IPS-20b (cell line): ENCODE measurements around the gene MRPL58.
A peak's percentile ranks its signal among the peaks of the same experiment; 100 is the strongest.
"Not testable (repeated sequence)": the region's sequence is repeated elsewhere in the genome, so short reads cannot be mapped to it uniquely, and the experiment has no call there.

ENCODE experiments used
- H3K27ac ChIP-seq: one replicate; pipeline ENCODE4 v1.5.1; 2013; ENCODE audit warnings: low read length
- H3K27me3 ChIP-seq: 2 replicates; pipeline ENCODE4 v1.6.1; 2013; ENCODE audit warnings: mild to moderate bottlenecking, low read length, inconsistent platforms; ENCODE audit not compliant: insufficient read depth
- H3K36me3 ChIP-seq: 2 replicates; pipeline ENCODE4 v1.6.1; 2013; ENCODE audit warnings: low read depth, mild to moderate bottlenecking, inconsistent platforms, low read length, moderate library complexity; ENCODE audit not compliant: insufficient read depth
- H3K4me1 ChIP-seq: 2 replicates; pipeline ENCODE4 v1.6.1; 2013; ENCODE audit warnings: mild to moderate bottlenecking, control low read depth, inconsistent platforms, low read length, moderate library complexity; ENCODE audit not compliant: insufficient read depth
- H3K4me3 ChIP-seq: 2 replicates; pipeline ENCODE4 v1.5.1; 2013; ENCODE audit warnings: mild to moderate bottlenecking, low read length, inconsistent platforms
- H3K9ac ChIP-seq: 2 replicates; pipeline ENCODE4 v1.6.1; 2013; ENCODE audit warnings: low read depth, mild to moderate bottlenecking, inconsistent platforms, low read length, moderate library complexity
- H3K9me3 ChIP-seq: 2 replicates; pipeline ENCODE4 v1.6.1; 2013; ENCODE audit warnings: mild to moderate bottlenecking, low read depth, low read length, inconsistent platforms; ENCODE audit not compliant: insufficient read depth

The MRPL58 gene

GRCh38 chr17:75020331-75021110 lies 8.1 kb downstream of the MRPL58 start:
- Histone ChIP-seq H3K27ac (no peak overlapping the region), H3K4me1 (no peaks in the 10 kb centered on the region), H3K9me3 (no peaks in the 10 kb centered on the region; the same call in 1 of the 2 replicates), H3K9ac (no peak overlapping the region), H3K27me3 (no peaks in the 10 kb centered on the region), H3K4me3 (no peak overlapping the region), H3K36me3 (peaks cover 49% of the 10 kb centered on the region)

- no peak overlapping the region for H3K27ac ChIP-seq
- H3K4me3 ChIP-seq: no peak overlapping the region
- peaks cover 5% of the 10 kb centered on the region for H3K9me3 ChIP-seq
- H3K36me3 ChIP-seq: peaks cover 24% of the 10 kb centered on the region
- H3K4me1 ChIP-seq: no peaks in the 10 kb centered on the region
- no peaks in the 10 kb centered on the region for H3K27me3 ChIP-seq
- H3K9ac ChIP-seq: no peak overlapping the region
Measured at GRCh38 chr17:75024686-75025397, 12.4 kb downstream of the MRPL58 start.

- not testable (repeated sequence) for H3K4me3 ChIP-seq, H3K4me1 ChIP-seq, H3K27ac ChIP-seq, H3K27me3 ChIP-seq, H3K9ac ChIP-seq
- Histone ChIP-seq H3K9me3 (peaks cover 10% of the 10 kb centered on the region), H3K36me3 (peaks cover 19% of the 10 kb centered on the region)
Measured at GRCh38 chr17:75025398-75025734, 12.9 kb downstream of the MRPL58 start.

GRCh38 chr17:75026650-75027049 lies 14.2 kb downstream of the MRPL58 start:
- not testable (repeated sequence) for H3K27me3 ChIP-seq, H3K4me3 ChIP-seq, H3K27ac ChIP-seq, H3K9ac ChIP-seq, H3K36me3 ChIP-seq, H3K4me1 ChIP-seq
- peaks cover 14% of the 10 kb centered on the region for H3K9me3 ChIP-seq

GRCh38 chr17:75030161-75030560 lies 17.7 kb downstream of the MRPL58 start:
- Histone ChIP-seq H3K4me3 (no peak overlapping the region), H3K9ac (no peak overlapping the region), H3K9me3 (peaks cover 14% of the 10 kb centered on the region), H3K27ac (no peak overlapping the region), H3K36me3 (no peaks in the 10 kb centered on the region), H3K4me1 (no peaks in the 10 kb centered on the region), H3K27me3 (no peaks in the 10 kb centered on the region)

DNA sequence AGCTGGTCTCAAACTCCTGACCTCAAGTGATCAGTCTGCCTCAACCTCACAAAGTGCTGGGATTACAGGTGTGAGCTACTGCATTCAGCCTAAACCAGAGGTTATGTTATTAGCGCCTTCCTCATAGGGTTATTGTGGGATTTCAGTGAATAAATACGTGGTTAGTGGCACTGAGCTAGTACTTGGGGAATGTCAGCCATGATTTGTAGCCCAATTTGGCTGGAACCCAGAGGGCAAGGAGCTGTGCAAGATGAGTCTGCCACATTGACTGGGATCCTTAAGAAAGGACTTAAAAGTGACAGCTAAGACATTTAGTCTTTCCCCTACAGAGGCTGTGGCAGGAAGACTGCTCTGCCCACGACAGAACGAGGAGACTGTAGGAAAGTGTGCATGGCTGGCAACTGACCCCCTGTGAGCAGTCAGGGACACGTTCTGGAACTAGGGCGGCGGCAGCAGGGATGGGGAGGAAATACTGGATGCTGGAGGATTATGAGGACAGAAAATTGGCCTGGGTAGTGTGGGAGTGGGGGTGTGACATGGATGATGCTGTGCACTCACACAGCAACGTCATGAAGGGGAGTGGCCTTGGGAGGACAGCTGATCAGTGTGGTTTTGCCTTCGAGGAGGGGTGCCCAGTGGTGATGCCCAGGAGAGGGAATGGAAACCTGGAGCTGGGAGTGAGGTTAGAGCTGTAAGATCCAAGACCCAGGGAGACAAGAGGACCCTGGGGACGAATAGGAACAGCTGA lies 19.7 kb downstream of the MRPL58 start:
- Histone ChIP-seq H3K27me3 (no peaks in the 10 kb centered on the region), H3K9ac (no peak overlapping the region), H3K27ac (no peak overlapping the region), H3K36me3 (no peaks in the 10 kb centered on the region), H3K4me3 (no peak overlapping the region), H3K4me1 (no peaks in the 10 kb centered on the region), H3K9me3 (peaks cover 14% of the 10 kb centered on the region)

- Histone ChIP-seq H3K9ac (peak overlapping the region; percentile 83; the same call in 1 of the 2 replicates), H3K4me1 (no peaks in the 10 kb centered on the region), H3K27ac (no peak overlapping the region), H3K27me3 (no peaks in the 10 kb centered on the region), H3K9me3 (peaks cover 14% of the 10 kb centered on the region), H3K36me3 (0 out of 2 replicates have a peak, but pooled peaks cover 3% of the 10 kb centered on the region), H3K4me3 (peak overlapping the region; percentile 85)
Measured at GRCh38 chr17:75032720-75033280, 20.3 kb downstream of the MRPL58 start.

DNA sequence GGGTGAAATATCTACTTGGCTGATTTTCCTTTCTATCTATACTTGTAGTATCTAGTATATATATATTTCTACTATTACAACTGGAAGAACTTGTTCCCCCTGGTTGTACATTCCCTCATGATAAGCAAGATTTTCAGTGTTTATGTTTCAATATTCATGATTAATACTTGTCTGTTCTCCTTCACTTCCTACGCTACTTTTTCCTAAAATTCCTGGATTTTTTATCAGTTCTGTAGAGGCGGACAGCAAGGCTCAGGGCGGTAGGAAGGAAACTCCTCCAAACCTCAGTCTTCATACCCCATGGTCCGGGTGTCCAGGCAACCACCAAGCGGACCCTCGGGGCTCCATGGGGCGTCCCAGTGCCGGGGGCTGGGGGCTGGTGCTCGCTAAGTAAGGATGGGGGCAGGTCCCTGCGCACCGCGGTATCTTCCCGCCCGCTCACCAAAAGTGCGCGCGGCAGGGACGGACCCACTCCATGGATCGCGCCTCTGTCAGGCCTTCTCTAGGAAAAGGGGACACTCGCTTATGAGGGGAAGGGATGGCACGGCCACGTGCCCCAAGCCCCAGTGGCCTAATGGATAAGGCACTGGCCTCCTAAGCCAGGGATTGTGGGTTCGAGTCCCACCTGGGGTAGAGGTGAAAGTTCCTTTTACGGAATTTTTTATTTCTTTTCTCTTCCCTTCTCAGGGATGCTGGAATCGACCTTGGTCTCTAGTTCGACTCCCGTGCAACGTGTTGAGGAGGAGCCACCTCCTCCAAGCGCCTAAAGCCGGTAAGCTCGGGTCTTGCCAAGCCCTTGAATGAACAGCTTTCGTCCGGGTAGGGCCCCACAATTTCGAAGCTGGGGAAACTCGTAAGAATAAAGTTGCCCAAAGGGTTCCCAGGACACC lies 21.1 kb downstream of the MRPL58 start:
- Histone ChIP-seq H3K27me3 (no peaks in the 10 kb centered on the region), H3K36me3 (peaks cover 9% of the 10 kb centered on the region), H3K4me1 (no peaks in the 10 kb centered on the region), H3K9ac (peak overlapping the region; percentile 97), H3K9me3 (peaks cover 14% of the 10 kb centered on the region), H3K4me3 (peak overlapping the region; percentile 85), H3K27ac (no peak overlapping the region)

DNA sequence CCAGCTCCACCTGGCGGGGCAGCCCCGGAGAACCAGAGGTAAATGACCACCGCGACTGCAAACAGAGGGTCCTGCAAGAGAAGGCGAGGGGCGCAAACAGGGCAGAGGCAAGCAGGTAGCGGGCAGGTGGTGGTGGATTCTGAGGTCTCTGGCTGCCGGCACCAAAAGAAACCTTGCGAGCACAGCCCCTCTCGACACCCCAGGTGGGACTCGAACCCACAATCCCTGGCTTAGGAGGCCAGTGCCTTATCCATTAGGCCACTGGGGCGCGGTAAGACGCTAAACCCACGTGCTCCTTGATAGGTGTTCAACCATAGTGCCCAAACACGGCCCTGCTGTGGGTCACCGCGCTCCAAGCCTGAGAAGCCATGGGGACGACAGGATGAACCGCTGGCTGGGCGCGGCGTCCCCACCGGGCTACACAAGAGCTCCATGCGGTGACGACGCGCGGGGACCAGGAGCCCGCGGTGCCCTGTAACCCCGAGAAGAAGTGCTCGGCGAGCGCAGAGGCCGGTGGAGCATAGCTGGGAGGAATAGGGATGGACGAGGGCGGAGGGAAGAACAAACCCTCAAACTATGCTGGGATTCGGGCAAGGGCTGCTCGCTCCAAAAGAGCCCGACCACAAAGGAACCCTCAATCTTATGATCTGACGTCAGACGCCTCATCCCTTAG lies 21.9 kb downstream of the MRPL58 start:
- peak overlapping the region; percentile 85 for H3K4me3 ChIP-seq
- no peaks in the 10 kb centered on the region for H3K4me1 ChIP-seq
- peaks cover 13% of the 10 kb centered on the region for H3K9me3 ChIP-seq
- peaks cover 16% of the 10 kb centered on the region for H3K36me3 ChIP-seq
- H3K27me3 ChIP-seq: no peaks in the 10 kb centered on the region
- H3K27ac ChIP-seq: peak overlapping the region; percentile 75
- peak overlapping the region; percentile 97 for H3K9ac ChIP-seq

DNA sequence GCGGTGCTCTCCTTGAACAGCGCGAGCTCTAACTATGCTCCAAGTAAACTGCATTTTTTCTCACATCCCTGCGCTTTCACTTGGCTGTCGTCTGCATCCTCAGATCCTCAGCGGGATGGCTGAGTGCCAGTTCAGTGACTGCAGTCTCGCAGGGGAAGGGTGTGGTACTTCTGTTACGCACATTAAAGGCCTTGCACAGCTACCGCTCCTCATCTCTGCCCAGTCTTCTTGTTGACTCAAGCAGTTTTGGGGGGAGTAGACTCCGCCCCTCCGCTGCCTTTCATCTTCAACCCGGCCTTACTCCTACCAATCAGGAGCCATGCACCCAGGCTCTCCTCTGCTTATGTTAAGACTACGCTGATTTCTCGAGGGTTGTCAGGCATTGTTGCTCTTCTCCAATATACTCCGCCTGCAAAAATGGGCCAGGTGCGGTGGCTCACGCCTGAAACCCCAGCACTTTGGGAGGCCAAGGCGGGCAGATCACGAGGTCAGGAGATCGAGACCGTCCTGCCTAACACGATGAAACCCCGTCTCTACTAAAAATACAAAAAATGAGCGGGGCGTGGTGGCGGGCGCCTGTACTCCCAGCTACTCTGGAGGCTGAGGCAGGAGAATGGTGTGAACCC lies 24.3 kb downstream of the MRPL58 start:
- no peaks in the 10 kb centered on the region for H3K9me3 ChIP-seq
- H3K27me3 ChIP-seq: no peaks in the 10 kb centered on the region
- H3K27ac ChIP-seq: peak overlapping the region; percentile 30
- H3K9ac ChIP-seq: no peak overlapping the region
- peaks cover 2% of the 10 kb centered on the region; the same call in 1 of the 2 replicates for H3K4me1 ChIP-seq
- H3K36me3 ChIP-seq: peaks cover 40% of the 10 kb centered on the region
- H3K4me3 ChIP-seq: no peak overlapping the region
